ENCODE data around the gene FEN1.

FEN1 gene

DNA sequence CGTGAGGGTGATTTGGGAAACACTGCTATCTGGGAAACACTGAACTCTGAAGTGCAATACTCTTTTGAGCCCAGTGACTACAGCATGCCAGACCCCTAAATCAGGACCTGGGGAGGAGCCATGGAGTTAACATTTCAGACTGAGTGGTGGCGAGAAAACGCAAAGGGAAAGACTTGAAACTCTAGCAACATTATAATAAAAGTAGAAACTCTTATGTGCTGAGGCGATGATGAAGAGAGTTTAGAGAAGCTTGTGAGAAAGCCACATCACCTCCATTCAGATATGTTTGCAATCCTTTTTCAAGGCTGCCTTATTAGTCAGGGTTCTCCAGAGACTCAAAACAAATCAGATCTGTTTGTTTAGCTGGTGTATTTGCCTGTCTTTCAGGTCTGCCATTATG, 1.9 kb downstream of the FEN1 start:
- H3K4me3 ChIP-seq (ENCODE audit: low read depth, low read length): no peak overlapping the region
- DNase-seq (ENCODE audit: low read depth, low spot score): no peak
- POLR2A ChIA-PET: no interaction called here
- TF ChIP-seq, protein P1, sequence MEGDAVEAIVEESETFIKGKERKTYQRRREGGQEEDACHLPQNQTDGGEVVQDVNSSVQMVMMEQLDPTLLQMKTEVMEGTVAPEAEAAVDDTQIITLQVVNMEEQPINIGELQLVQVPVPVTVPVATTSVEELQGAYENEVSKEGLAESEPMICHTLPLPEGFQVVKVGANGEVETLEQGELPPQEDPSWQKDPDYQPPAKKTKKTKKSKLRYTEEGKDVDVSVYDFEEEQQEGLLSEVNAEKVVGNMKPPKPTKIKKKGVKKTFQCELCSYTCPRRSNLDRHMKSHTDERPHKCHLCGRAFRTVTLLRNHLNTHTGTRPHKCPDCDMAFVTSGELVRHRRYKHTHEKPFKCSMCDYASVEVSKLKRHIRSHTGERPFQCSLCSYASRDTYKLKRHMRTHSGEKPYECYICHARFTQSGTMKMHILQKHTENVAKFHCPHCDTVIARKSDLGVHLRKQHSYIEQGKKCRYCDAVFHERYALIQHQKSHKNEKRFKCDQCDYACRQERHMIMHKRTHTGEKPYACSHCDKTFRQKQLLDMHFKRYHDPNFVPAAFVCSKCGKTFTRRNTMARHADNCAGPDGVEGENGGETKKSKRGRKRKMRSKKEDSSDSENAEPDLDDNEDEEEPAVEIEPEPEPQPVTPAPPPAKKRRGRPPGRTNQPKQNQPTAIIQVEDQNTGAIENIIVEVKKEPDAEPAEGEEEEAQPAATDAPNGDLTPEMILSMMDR (IDR thresholded peaks at IDR 0.05; ENCODE audit: insufficient read depth, low read length, missing control alignments): no peak
- CTCF ChIA-PET: interaction anchor here (0.7 to 14.8 kb wide), 12 partner anchors 9 to 316 kb away, joined by 3 to 297 read pairs (median 4); partner anchors contain the start of genes BEST1 and FADS2

- CTCF ChIA-PET: interaction anchor here (1.3 to 14.8 kb wide), 12 partner anchors 8 to 329 kb away, joined by 4 to 297 read pairs (median 48); partner anchors contain the start of genes BEST1, FADS1, FADS2 and INCENP
These were observed 2.7 kb downstream of the FEN1 start for GRCh38 chr11:61795459-61795858.

DNA sequence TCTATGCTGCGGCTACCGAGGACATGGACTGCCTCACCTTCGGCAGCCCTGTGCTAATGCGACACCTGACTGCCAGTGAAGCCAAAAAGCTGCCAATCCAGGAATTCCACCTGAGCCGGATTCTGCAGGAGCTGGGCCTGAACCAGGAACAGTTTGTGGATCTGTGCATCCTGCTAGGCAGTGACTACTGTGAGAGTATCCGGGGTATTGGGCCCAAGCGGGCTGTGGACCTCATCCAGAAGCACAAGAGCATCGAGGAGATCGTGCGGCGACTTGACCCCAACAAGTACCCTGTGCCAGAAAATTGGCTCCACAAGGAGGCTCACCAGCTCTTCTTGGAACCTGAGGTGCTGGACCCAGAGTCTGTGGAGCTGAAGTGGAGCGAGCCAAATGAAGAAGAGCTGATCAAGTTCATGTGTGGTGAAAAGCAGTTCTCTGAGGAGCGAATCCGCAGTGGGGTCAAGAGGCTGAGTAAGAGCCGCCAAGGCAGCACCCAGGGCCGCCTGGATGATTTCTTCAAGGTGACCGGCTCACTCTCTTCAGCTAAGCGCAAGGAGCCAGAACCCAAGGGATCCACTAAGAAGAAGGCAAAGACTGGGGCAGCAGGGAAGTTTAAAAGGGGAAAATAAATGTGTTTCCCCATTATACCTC, 3.3 kb downstream of the FEN1 start:
- DNase-seq (ENCODE audit: low read depth, low spot score): no peak
- TF ChIP-seq, protein P1 (IDR thresholded peaks at IDR 0.05; ENCODE audit: insufficient read depth, low read length, missing control alignments): no peak
- no peak overlapping the region for H3K4me3 ChIP-seq (ENCODE audit: low read depth, low read length)
- ChIA-PET POLR2A (interaction anchor here (1.0 kb wide), 1 partner anchor 19 kb away, joined by 3 read pairs; no protein-coding TSS in a partner anchor), CTCF (interaction anchor here (1.0 to 14.8 kb wide), 29 partner anchors 8 to 587 kb away, joined by 3 to 297 read pairs (median 9); partner anchors contain the start of genes BEST1, FADS1, FADS2 and FADS3)

More at GRCh38 chr11:61795459-61795858, 2.7 kb downstream of the FEN1 start:
- H3K4me3 ChIP-seq (ENCODE audit: low read depth, low read length): no peak overlapping the region
- POLR2A ChIA-PET: interaction anchor here (1.0 kb wide), 1 partner anchor 20 kb away, joined by 3 read pairs; no protein-coding TSS in a partner anchor
- TF ChIP-seq, protein P1 (IDR thresholded peaks at IDR 0.05; ENCODE audit: insufficient read depth, low read length, missing control alignments): no peak
- DNase-seq (ENCODE audit: low read depth, low spot score): no peak

GRCh38 chr11:61797263-61797944, 4.7 kb downstream of the FEN1 start:
- DNase-seq (ENCODE audit: low read depth, low spot score): no peak
- no peak overlapping the region for H3K4me3 ChIP-seq (ENCODE audit: low read depth, low read length)
- ChIA-PET CTCF (interaction anchor here (0.6 to 14.8 kb wide), 64 partner anchors 9 to 1090 kb away, joined by 3 to 297 read pairs (median 6); partner anchors contain the start of genes BEST1, FADS1, FADS2 and FADS3), POLR2A (interaction anchor here (0.7 to 1.6 kb wide), 5 partner anchors 18 to 311 kb away, joined by 3 to 13 read pairs (median 3); partner anchors contain the start of genes FADS2 and FTH1)
- TF ChIP-seq, protein P1 (IDR thresholded peaks at IDR 0.05; ENCODE audit: insufficient read depth, low read length, missing control alignments): peak; percentile 74

GRCh38 chr11:61799665-61800284, 7.1 kb downstream of the FEN1 start:
- H3K4me3 ChIP-seq (ENCODE audit: low read depth, low read length): no peak overlapping the region
- TF ChIP-seq, protein P1 (IDR thresholded peaks at IDR 0.05; ENCODE audit: insufficient read depth, low read length, missing control alignments): no peak
- POLR2A ChIA-PET: no interaction called here
- DNase-seq (ENCODE audit: low read depth, low spot score): no peak
- CTCF ChIA-PET: interaction anchor here (0.9 to 14.8 kb wide), 11 partner anchors 8 to 511 kb away, joined by 3 to 297 read pairs (median 44); partner anchors contain the start of genes BEST1, FADS1 and FADS2
